ENCODE measurements around the gene KLF12. TPM values are rescaled to one million over a fixed set of nuclear protein-coding genes. Genes with fewer than 3 reads are reported as not detected.

Gene KLF12
- total RNA-seq, 2 donors from 2014 or later = 19.9 to 23.8 TPM

GRCh38 chr13:74148352-74148751 is 14.1 kb upstream of the KLF12 start:
- no peak for DNase-seq (ENCODE audit: low spot score)
- no peaks in the 10 kb centered on the region for H3K36me3 ChIP-seq
- H3K27me3 ChIP-seq (replicated peaks; ENCODE audit: insufficient read depth) = no peaks in the 10 kb centered on the region
- TF ChIP-seq CTCF (IDR thresholded peaks at IDR 0.05) = no peak
- no peak overlapping the region for H3K27ac ChIP-seq
- H3K9me3 ChIP-seq = no peaks in the 10 kb centered on the region
- ATAC-seq (ENCODE audit: insufficient number of reproducible peaks, low FRiP score, low read depth) = no peak
- H3K4me3 ChIP-seq = no peak overlapping the region
- H3K4me1 ChIP-seq (ENCODE audit: control insufficient read depth in 1 of 2, low read depth in 2 of 2) = peaks cover 0 to 12% of the 10 kb centered on the region in 2 donors

- Histone ChIP-seq H3K27me3 (replicated peaks; ENCODE audit: insufficient read depth) (no peaks in the 10 kb centered on the region), H3K27ac (no peak overlapping the region), H3K36me3 (no peaks in the 10 kb centered on the region), H3K4me1 (ENCODE audit: control insufficient read depth in 1 of 2, low read depth in 2 of 2) (peaks cover 0 to 12% of the 10 kb centered on the region in 2 donors), H3K4me3 (no peak overlapping the region), H3K9me3 (no peaks in the 10 kb centered on the region)
- DNase-seq (ENCODE audit: low spot score) (no peak), ATAC-seq (ENCODE audit: insufficient number of reproducible peaks, low FRiP score, low read depth) (no peak)
- TF ChIP-seq CTCF (IDR thresholded peaks at IDR 0.05) = no peak
Measured at GRCh38 chr13:74145249-74145975, 11.2 kb upstream of the KLF12 start.

DNA sequence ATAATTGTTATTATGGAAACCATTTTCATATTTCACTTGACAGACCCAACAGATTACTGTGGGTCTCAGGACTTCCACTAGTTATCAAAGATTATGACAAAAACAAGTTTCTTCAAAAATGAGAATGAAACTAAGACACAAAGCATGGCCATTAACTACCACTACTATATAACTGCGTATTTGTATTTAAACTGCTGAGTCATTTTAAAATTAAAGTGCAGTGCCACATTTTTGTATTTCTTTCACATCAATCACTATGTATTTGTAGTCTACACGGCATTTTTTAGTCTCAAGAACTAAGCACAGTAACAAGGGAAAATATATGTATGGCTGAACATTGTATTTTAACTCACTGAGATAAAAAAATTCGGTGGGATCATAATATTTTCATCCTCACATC is 10.1 kb upstream of the KLF12 start:
- Histone ChIP-seq H3K27ac (no peak overlapping the region), H3K9me3 (no peaks in the 10 kb centered on the region), H3K27me3 (replicated peaks; ENCODE audit: insufficient read depth) (no peaks in the 10 kb centered on the region), H3K4me3 (no peak overlapping the region), H3K4me1 (ENCODE audit: control insufficient read depth in 1 of 2, low read depth in 2 of 2) (peaks cover 0 to 12% of the 10 kb centered on the region in 2 donors), H3K36me3 (no peaks in the 10 kb centered on the region)
- TF ChIP-seq CTCF (IDR thresholded peaks at IDR 0.05) = no peak
- ATAC-seq (ENCODE audit: insufficient number of reproducible peaks, low FRiP score, low read depth) (no peak), DNase-seq (ENCODE audit: low spot score) (no peak)

DNA sequence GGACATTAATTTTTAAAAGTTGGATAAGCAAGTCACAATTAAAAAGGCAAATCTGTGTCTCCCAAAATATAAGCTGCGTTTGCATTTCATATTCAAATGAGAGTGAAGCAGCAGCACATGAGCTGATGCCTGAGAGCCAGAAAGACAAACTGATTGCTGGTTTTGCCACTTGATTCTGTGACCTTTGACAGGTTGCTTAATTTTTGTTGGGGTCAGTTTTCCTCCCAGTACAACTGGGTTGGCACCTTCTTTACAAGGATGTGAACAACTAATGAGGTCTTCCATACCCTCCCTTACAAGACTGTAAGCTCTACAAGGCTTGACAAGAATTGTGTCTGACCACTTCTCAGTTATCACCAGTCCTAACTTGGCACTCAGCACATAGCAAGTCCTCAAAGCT is 8.1 kb upstream of the KLF12 start:
- no peaks in the 10 kb centered on the region for H3K27me3 ChIP-seq (replicated peaks; ENCODE audit: insufficient read depth)
- no peak for TF ChIP-seq CTCF (IDR thresholded peaks at IDR 0.05)

DNA sequence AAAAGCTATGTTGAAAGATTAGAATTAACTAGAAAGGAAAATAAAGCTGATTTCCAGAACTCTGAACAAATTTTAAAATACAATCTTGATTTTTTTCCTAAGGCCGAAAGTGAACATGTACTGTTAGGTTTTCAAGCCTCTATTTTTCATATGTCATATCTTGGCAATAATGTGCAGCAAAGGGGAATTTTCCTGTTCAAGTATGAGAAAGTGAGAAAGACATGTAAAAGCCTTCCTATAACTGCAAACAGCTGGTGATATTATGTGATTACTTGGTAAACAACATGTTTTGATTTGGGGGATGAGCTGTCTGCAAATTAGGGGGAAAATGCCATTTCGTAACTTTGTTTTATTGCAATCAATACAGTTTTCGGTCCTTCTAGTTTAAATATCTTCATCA is 4.0 kb upstream of the KLF12 start:
- Histone ChIP-seq H3K27ac (no peak overlapping the region), H3K36me3 (no peaks in the 10 kb centered on the region), H3K4me3 (no peak overlapping the region), H3K4me1 (ENCODE audit: control insufficient read depth in 1 of 2, low read depth in 2 of 2) (no peaks in the 10 kb centered on the region), H3K9me3 (no peaks in the 10 kb centered on the region), H3K27me3 (replicated peaks; ENCODE audit: insufficient read depth) (no peaks in the 10 kb centered on the region)
- no peak for TF ChIP-seq CTCF (IDR thresholded peaks at IDR 0.05)
- no peak for DNase-seq (ENCODE audit: low spot score)
- no peak for ATAC-seq (ENCODE audit: insufficient number of reproducible peaks, low FRiP score, low read depth)

More for the DNA sequence above, 8.1 kb upstream of the KLF12 start:
- no peak for DNase-seq (ENCODE audit: low spot score)
- ATAC-seq (ENCODE audit: insufficient number of reproducible peaks, low FRiP score, low read depth) = no peak
- Histone ChIP-seq H3K9me3 (no peaks in the 10 kb centered on the region), H3K4me3 (no peak overlapping the region), H3K36me3 (no peaks in the 10 kb centered on the region), H3K4me1 (ENCODE audit: control insufficient read depth in 1 of 2, low read depth in 2 of 2) (peaks cover 0 to 12% of the 10 kb centered on the region in 2 donors), H3K27ac (no peak overlapping the region)
